Measurements from ENCODE around the gene ITGB1BP2.
"Not testable (repeated sequence)": the region's sequence is repeated elsewhere in the genome, so short reads cannot be mapped to it uniquely, and the experiment has no call there.

The ITGB1BP2 gene

DNA sequence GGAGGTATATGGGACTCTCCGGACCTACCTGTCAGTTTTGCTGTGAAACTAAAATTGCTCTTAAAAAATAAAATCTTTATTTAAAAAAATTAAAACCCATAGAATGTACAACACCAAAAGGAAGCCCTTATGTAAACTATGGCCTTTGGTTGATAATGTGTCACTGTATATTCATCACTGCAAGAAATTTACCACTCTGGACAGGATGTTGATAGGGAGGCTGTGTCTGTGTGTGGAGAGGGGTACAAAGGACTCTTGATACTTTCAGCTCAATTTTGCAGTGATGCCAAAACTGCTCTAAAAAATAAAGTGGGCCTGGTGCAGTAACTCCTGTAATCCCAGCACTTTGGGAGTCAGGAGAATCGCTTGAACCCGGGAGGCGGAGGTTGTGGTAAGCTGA lies 44.7 kb upstream of the ITGB1BP2 start:
- peak; percentile 1 for DNase-seq (ENCODE audit: extremely low spot score)
- POLR2A ChIA-PET, result no interaction called here
- CTCF ChIA-PET, result no interaction called here
- TF ChIP-seq, protein P1, sequence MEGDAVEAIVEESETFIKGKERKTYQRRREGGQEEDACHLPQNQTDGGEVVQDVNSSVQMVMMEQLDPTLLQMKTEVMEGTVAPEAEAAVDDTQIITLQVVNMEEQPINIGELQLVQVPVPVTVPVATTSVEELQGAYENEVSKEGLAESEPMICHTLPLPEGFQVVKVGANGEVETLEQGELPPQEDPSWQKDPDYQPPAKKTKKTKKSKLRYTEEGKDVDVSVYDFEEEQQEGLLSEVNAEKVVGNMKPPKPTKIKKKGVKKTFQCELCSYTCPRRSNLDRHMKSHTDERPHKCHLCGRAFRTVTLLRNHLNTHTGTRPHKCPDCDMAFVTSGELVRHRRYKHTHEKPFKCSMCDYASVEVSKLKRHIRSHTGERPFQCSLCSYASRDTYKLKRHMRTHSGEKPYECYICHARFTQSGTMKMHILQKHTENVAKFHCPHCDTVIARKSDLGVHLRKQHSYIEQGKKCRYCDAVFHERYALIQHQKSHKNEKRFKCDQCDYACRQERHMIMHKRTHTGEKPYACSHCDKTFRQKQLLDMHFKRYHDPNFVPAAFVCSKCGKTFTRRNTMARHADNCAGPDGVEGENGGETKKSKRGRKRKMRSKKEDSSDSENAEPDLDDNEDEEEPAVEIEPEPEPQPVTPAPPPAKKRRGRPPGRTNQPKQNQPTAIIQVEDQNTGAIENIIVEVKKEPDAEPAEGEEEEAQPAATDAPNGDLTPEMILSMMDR (IDR thresholded peaks at IDR 0.05; ENCODE audit: control extremely low read depth, extremely low read depth, low read depth, missing control alignments), result no peak

DNA sequence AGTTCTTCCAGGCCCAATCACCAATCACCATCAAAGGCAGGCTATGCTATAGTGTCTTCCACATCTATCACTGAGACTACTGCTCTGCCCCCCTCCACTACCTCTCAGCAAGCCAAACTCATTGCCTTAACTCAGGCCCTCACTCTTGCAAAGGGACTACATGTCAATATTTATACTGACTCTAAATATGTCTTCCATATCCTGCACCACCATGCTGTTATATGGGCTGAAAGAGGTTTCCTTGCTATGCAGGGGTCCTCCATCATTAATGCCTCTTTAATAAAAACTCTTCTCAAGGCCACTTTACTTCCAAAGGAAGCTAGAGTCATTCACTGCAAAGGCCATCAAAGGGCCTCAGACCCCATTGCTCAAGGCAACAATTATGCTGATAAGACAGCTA lies 32.9 kb upstream of the ITGB1BP2 start:
- POLR2A ChIA-PET; DNase-seq (ENCODE audit: extremely low spot score); CTCF ChIA-PET: not testable (repeated sequence)

DNA sequence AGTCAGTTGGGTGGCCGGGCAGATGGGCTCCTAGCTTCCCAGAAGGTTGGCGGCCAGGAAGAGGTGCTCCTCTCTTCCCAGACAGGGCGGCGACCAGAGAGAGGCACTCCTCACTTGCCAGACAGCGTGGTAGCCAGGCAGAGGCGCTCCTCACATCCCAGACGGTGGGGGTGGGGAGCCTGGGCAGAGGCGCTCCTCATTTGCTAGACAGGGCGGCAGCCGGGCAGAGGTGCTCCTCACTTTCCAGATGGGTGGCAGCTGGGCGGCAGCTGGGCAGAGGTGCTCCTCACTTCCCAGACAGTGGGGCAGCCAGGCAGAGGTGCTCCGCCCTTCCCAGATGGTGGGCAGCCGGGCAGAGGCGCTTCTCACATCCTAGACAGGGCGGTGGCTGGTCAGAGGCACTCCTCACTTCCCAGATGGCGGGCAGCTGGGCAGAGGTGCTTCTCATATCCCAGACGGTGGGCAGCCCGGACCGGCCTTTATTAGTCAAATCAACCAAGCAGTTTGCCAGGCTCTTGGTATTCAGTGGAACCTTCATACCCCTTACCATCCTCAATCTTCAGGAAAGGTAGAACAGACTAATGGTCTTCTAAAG lies 31.7 kb upstream of the ITGB1BP2 start:
- no peak for DNase-seq (ENCODE audit: extremely low spot score)
- TF ChIP-seq, protein P1 (IDR thresholded peaks at IDR 0.05; ENCODE audit: control extremely low read depth, extremely low read depth, low read depth, missing control alignments), result no peak
- POLR2A ChIA-PET, result no interaction called here
- CTCF ChIA-PET, result no interaction called here

DNA sequence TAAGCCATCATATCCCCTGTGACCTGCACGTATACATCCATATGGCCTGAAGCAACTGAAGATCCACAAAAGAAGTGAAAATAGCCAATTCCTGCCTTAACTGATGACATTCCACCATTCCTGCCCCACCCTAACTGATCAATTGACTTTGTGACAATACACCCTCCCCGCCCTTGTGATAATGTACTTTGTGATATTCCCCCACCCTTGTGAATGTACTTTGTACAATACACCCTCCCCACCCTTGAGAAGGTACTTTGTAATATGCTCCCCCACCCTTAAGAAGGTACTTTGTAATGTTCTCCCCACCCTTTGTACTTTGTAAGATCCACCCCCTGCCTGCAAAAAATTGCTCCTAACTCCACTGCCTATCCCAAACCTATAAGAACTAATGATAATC lies 29.2 kb upstream of the ITGB1BP2 start:
- DNase-seq (ENCODE audit: extremely low spot score); POLR2A ChIA-PET; CTCF ChIA-PET: not testable (repeated sequence)

DNA sequence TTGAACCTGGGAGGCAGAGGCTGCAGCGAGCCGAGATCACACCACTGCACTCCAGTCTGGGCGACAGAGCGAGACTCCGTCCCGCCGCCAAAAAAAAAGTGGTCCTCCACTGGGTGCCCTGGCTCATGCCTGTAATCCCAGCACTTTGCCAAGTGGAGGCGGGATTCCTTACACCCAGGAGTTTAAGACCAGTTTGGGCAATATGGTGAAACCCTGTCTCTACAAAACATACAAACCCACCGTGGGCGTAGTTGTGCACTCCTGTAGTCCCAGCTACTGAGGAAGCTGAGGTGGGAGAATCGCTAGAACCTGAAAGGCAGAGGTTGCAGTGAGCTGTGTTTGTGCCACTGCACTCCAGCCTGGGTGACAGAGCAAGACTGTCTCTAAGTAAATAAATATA lies 20.2 kb upstream of the ITGB1BP2 start:
- DNase-seq (ENCODE audit: extremely low spot score); CTCF ChIA-PET; POLR2A ChIA-PET: not testable (repeated sequence)

DNA sequence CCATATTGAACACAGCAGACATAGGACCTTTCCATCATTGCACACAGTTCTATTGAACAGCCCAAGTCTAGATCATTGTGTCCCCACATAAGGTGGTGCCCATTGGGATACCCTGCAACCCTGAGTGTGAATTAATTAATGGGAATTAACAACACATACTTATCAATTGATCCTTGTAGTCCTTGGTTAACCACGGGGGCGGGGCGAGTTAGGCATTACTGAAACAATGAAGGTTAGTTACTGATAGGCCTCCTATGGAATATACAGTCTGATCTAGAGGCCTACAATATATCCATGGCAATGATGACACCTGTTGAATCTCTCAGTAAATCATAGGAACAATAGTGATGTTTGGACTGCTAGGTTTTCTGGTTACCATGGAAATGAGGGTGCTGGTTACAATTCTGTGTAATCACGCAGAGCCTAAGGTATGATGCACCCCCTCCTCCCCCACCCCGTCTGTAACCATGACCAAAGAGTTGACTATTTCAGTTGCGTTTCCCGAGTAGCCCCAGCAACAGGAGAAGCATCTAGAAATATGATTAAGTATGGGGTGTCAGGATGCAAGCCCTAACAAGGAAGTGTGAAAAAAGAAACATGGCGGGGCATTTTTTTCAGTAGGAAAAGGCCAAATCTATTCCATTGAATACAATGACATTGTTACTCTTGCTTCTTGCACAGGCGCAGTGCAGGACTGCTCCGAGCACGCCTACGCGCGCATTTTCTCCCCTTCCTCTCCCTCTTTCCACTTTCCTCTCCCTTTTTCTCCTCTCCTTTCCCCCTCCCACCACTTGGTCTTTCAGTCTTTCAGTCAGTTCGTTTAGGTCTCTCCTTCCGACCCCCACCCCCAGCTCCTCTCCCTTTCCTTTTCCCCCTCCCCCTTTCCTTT lies 18.8 kb upstream of the ITGB1BP2 start:
- DNase-seq (ENCODE audit: extremely low spot score), result peak; percentile 29
- TF ChIP-seq, protein P1 (IDR thresholded peaks at IDR 0.05; ENCODE audit: control extremely low read depth, extremely low read depth, low read depth, missing control alignments), result no peak
- ChIA-PET POLR2A (interaction anchor here (0.6 to 1.6 kb wide), 5 partner anchors 13 to 242 kb away, joined by 4 to 12 read pairs (median 5); partner anchors contain the start of gene TAF1), CTCF (interaction anchor here (1.0 to 1.3 kb wide), 2 partner anchors 29 to 55 kb away, joined by 3 to 5 read pairs; partner anchors contain the start of gene ZMYM3)

DNA sequence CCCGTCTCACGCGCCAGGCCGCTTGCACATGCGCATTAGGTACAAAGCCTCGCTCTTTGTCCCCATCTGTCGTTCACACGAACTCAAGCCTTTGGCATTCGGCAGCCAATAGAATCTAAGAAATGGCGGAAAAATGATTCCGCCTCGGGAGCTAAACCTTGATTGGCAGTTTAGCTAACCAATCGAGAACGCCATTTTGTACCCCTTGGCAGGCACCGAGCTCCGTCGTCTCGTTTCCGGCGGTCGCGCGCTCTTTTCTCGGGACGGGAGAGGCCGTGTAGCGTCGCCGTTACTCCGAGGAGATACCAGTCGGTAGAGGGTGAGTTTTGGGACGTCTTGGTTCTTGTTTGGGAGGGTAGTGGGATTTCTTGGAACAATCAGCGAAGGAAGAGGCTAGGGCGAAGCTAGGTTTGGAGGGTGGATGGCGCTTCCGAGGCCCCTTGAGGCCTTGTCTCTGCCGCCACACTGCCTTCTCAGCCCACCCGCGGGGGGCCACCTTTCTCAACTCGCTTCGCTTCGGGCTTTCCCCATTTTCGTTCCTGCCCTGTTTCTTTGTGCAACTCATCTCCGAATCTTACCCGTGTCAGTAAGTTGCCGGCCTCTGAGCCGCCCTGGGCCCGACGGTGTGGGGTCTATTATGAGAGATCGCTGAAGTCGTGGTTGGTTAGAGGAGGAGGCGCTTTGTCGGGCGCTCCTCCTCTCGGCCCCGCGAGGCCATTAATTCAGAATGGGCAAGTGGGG lies 18.0 kb upstream of the ITGB1BP2 start, which contains the start of gene NONO:
Gene NONO, plus strand, starts transcription at position 233 of the 741 bp plus-strand sequence. CDS start 7,003 bp downstream, outside the sequence.
- peak; percentile 88 for DNase-seq (ENCODE audit: extremely low spot score)
- TF ChIP-seq, protein P1 (IDR thresholded peaks at IDR 0.05; ENCODE audit: control extremely low read depth, extremely low read depth, low read depth, missing control alignments), result no peak
- CTCF ChIA-PET, result interaction anchor here (1.0 to 1.3 kb wide), 2 partner anchors 29 to 56 kb away, joined by 3 to 5 read pairs; partner anchors contain the start of gene ZMYM3
- POLR2A ChIA-PET, result interaction anchor here (0.6 to 1.6 kb wide), 7 partner anchors 12 to 243 kb away, joined by 4 to 12 read pairs (median 4); partner anchors contain the start of genes ITGB1BP2 and TAF1
